K562 (cell line): ENCODE results near the gene ING4. TPM values are rescaled to one million over a fixed set of nuclear protein-coding genes. Genes with fewer than 3 reads are reported as not detected.

ENCODE experiments used
- ARID3A ChIP-seq: IDR thresholded peaks from 2 replicates; pipeline ENCODE4 v1.6.1; 2012; ENCODE audit warnings: low read depth, low read length, improper control_type of control experiment, borderline replicate concordance
- BHLHE40 ChIP-seq: IDR thresholded peaks from 2 replicates; pipeline ENCODE4 v1.6.1; 2011; ENCODE audit warnings: low read length, improper control_type of control experiment
- CAMTA2 ChIP-seq: fragments of 250-450 bp; sonication (Bioruptor Pico); conservative IDR thresholded peaks from 2 replicates; pipeline ENCODE4 v1.5.1; 2022
- CBX2 ChIP-seq: fragments of 200-600 bp; sonication (generic); IDR thresholded peaks from one replicate; pipeline ENCODE4 v1.6.1; 2012; ENCODE audit warnings: mild to moderate bottlenecking, low read length, inconsistent platforms; ENCODE audit not compliant: insufficient read depth, poor library complexity, severe bottlenecking
- ELF2 ChIP-seq: fragments of 250-450 bp; sonication (Bioruptor Pico); IDR thresholded peaks from 2 replicates; pipeline ENCODE4 v1.5.0; 2021; ENCODE audit warnings: mild to moderate bottlenecking
- GATAD2B ChIP-seq: fragments of 450-650 bp; IDR thresholded peaks from 2 replicates; pipeline ENCODE4 v1.6.1; 2017; ENCODE audit warnings: mild to moderate bottlenecking, borderline replicate concordance
- GTF2E2 ChIP-seq: fragments of 200-800 bp; sonication (Bioruptor generic); IDR thresholded peaks from 2 replicates; pipeline ENCODE4 v1.6.1; 2016; ENCODE audit warnings: missing genetic modification characterization, missing compliant biosample characterization
- HES1 ChIP-seq: fragments of 450-650 bp; IDR thresholded peaks from 2 replicates; pipeline ENCODE4 v1.6.1; 2016; ENCODE audit warnings: low read depth, mild to moderate bottlenecking, moderate library complexity
- HMG20A ChIP-seq: fragments of 450-650 bp; formaldehyde crosslinking; conservative IDR thresholded peaks from 2 replicates; pipeline ENCODE4 v1.4.0; 2020; ENCODE audit warnings: mild to moderate bottlenecking, mixed read lengths
- HNRNPL ChIP-seq: fragments of 200-400 bp; formaldehyde crosslinking; IDR thresholded peaks from 2 replicates; pipeline ENCODE4 v1.6.1; 2017; ENCODE audit warnings: low read depth, mild to moderate bottlenecking, low read length
- KDM1A ChIP-seq, 2 experiments: fragments of 450-650 bp; IDR thresholded peaks; 2 replicates each; pipeline ENCODE4 v1.6.1; 2016; ENCODE audit warnings: mild to moderate bottlenecking in 2 of 2
- KDM4B ChIP-seq, 2 experiments: fragments of 450-650 bp in 1 of 2; sonication (generic) in 1 of 2; IDR thresholded peaks; 2 replicates each; pipeline ENCODE4 v1.6.1; 2016 to 2017; ENCODE audit warnings: borderline replicate concordance in 2 of 2, antibody characterized with exemption in 1 of 2, low read depth in 1 of 2, mild to moderate bottlenecking in 1 of 2
- LCOR ChIP-seq: sonication (generic); formaldehyde crosslinking; IDR thresholded peaks from 2 replicates; pipeline ENCODE4 v1.8.0; 2022; ENCODE audit warnings: mild to moderate bottlenecking, missing genetic modification reagents
- MCM2 ChIP-seq: fragments of 450-650 bp; IDR thresholded peaks from 2 replicates; pipeline ENCODE4 v1.6.1; 2017; ENCODE audit warnings: low read depth, mild to moderate bottlenecking
- MYBL2 ChIP-seq, 2 experiments: fragments of 450-650 bp in 1 of 2; sonication (generic) in 1 of 2; formaldehyde crosslinking in 1 of 2; IDR thresholded peaks; 2 replicates each; pipeline versions ENCODE4 v1.6.1 to v1.8.1; 2017 to 2022; ENCODE audit warnings: borderline replicate concordance in 1 of 2, inconsistent platforms in 1 of 2, low read depth in 1 of 2, mild to moderate bottlenecking in 1 of 2, missing genetic modification reagents in 1 of 2, moderate library complexity in 1 of 2
- NEUROD1 ChIP-seq: fragments of 150-350 bp; IDR thresholded peaks from 2 replicates; pipeline ENCODE4 v1.6.1; 2014; ENCODE audit warnings: borderline replicate concordance, low read length, low read depth; ENCODE audit not compliant: partially characterized antibody
- NONO ChIP-seq, 2 experiments: fragments of 200-400 bp in 1 of 2; fragments of 450-650 bp in 1 of 2; formaldehyde crosslinking in 1 of 2; IDR thresholded peaks; 2 replicates each; pipeline ENCODE4 v1.6.1; 2017; ENCODE audit warnings: low read depth in 2 of 2, mild to moderate bottlenecking in 2 of 2, moderate library complexity in 2 of 2, low read length in 1 of 2
- PHF21A ChIP-seq: fragments of 450-650 bp; IDR thresholded peaks from 2 replicates; pipeline ENCODE4 v1.6.1; 2017; ENCODE audit warnings: low read depth, borderline replicate concordance
- RBBP5 ChIP-seq: fragments of 200-600 bp; sonication (generic); IDR thresholded peaks from 2 replicates; pipeline ENCODE4 v1.6.1; 2012; ENCODE audit warnings: borderline replicate concordance, mild to moderate bottlenecking, low read length, control low read depth, inconsistent platforms; ENCODE audit not compliant: insufficient read depth, poor library complexity, severe bottlenecking
- SRSF3 ChIP-seq: fragments of 200-400 bp; formaldehyde crosslinking; IDR thresholded peaks from 2 replicates; pipeline ENCODE4 v1.6.1; 2016; ENCODE audit warnings: mild to moderate bottlenecking, low read length, moderate library complexity; ENCODE audit not compliant: insufficient read depth
- THAP7 ChIP-seq: fragments of 250-450 bp; sonication (Bioruptor Pico); IDR thresholded peaks from 2 replicates; pipeline ENCODE4 v1.5.0; 2021
- ZEB2 ChIP-seq: fragments of 450-650 bp; IDR thresholded peaks from 2 replicates; pipeline ENCODE4 v1.6.1; 2016
- ZNF445 ChIP-seq: fragments of 250-450 bp; sonication (Bioruptor Pico); IDR thresholded peaks from 2 replicates; pipeline ENCODE4 v1.4.0; 2020; ENCODE audit warnings: low read depth, mild to moderate bottlenecking, moderate library complexity
- ZNF644 ChIP-seq: fragments of 200-800 bp; sonication (Bioruptor generic); IDR thresholded peaks from 2 replicates; pipeline ENCODE4 v1.6.1; 2016; ENCODE audit warnings: low read depth, missing genetic modification characterization, missing compliant biosample characterization
- ZNF717 ChIP-seq: fragments of 250-450 bp; sonication (Bioruptor Pico); IDR thresholded peaks from 2 replicates; pipeline ENCODE4 v1.5.0; 2021
- polyA plus RNA-seq, 8 experiments: library from polyadenylated mRNA; depleted of rRNA in 4 of 8; stranded (reverse) in 5 of 8; unstranded in 3 of 8; fragments of >200 nt; fragmentation: Nextera tagmentation in 2 of 8; fragmentation: Illumina TruSeq in 1 of 8; extraction: Ambion mirVana in 2 of 8; extraction: Trizol in 1 of 8; gene quantifications; 2 replicates each; pipeline versions ENCODE4 v1.2.1 to v1.2.3, GENCODE V29; 2011 to 2014; ENCODE audit warnings: inconsistent platforms in 1 of 8, missing spikeins in 1 of 8
- total RNA-seq, 7 experiments: library from RNA; depleted of rRNA in 6 of 7; stranded (reverse); fragments of >200 nt in 6 of 7; fragmentation: Illumina TruSeq in 2 of 7; extraction: Trizol in 2 of 7; gene quantifications; 2 replicates each; pipeline versions ENCODE4 v1.2.1 to v1.2.3, GENCODE V29; 2011 to 2021; ENCODE audit warnings: low replicate concordance in 1 of 7

The ING4 gene
- total and polyA plus RNA-seq, 9 of the 15 experiments (the other 6 are each of a cell fraction or from before 2014, with no cell fraction given): 6.6 to 30.2 (median 15.7) TPM

GRCh38 chr12:6688999-6689882 is 26.3 kb upstream of the ING4 start, which contains the start of gene ZNF384 (continued):
- TF ChIP-seq HNRNPL (0 out of 2 replicates have a peak, but pooled peaks have one; percentile 38), ZEB2 (no peak; the same call in 1 of the 2 replicates), THAP7 (CRISPR knock-in tag) (peak; percentile 95), MCM2 (no peak), MYBL2 (IDR thresholded peaks at IDR 0.05; ENCODE audit: low read depth) (no peak), MYBL2 (CRISPR knock-in tag; IDR thresholded peaks at IDR 0.05; ENCODE audit: borderline replicate concordance) (no peak), CBX2 (no peak), HES1 (no peak), CAMTA2 (CRISPR knock-in tag) (no peak), ELF2 (peak; percentile 99), HMG20A (CRISPR knock-in tag) (no peak), ZNF644 (tag) (no peak), LCOR (0 out of 2 replicates have a peak, but pooled peaks have one; percentile 32), ZNF445 (no peak), NEUROD1 (peak; percentile 9), SRSF3 (no peak), KDM4B (IDR thresholded peaks at IDR 0.05; ENCODE audit: borderline replicate concordance in 2 of 2, low read depth in 1 of 2) (peak in 1 of 2 experiments; percentile 99; a peak in 2 of 4 replicates), ZNF717 (CRISPR knock-in tag) (no peak), GATAD2B (no peak), NONO (IDR thresholded peaks at IDR 0.05; ENCODE audit: low read depth in 2 of 2, low read length in 1 of 2) (no peak), PHF21A (no peak), BHLHE40 (no peak; the same call in 1 of the 2 replicates), GTF2E2 (tag) (peak; percentile 68; the same call in 1 of the 2 replicates), ARID3A (no peak), KDM1A (IDR thresholded peaks at IDR 0.05) (peak in 1 of 2 experiments; percentile 19; a peak in 1 of 4 replicates), RBBP5 (peak; percentile 53)
